HAP-1 (cell line): ENCODE measurements around the gene CAPN5.

Experiments used
- DNase-seq, 2 experiments: peaks; one replicate each; pipeline ENCODE4 v3.0.0-alpha.2; 2016 to 2020; ENCODE audit warnings: low spot score in 2 of 2
- H3K27me3 ChIP-seq: fragments of 250-450 bp; sonication (Bioruptor Pico); 2 replicates; pipeline ENCODE4 v1.5.1; 2020; ENCODE audit warnings: low read depth, mild to moderate bottlenecking, moderate library complexity
- H3K36me3 ChIP-seq: fragments of 250-450 bp; sonication (Bioruptor Pico); replicated peaks from 2 replicates; pipeline ENCODE4 v1.5.1; 2020; ENCODE audit warnings: mild to moderate bottlenecking
- H3K4me1 ChIP-seq: fragments of 250-450 bp; sonication (Bioruptor Pico); 2 replicates; pipeline ENCODE4 v1.5.1; 2020; ENCODE audit warnings: mild to moderate bottlenecking
- H3K4me3 ChIP-seq: fragments of 250-450 bp; sonication (Bioruptor Pico); 2 replicates; pipeline ENCODE4 v1.5.1; 2020; ENCODE audit warnings: mild to moderate bottlenecking, moderate library complexity
- H3K9me3 ChIP-seq: fragments of 250-450 bp; sonication (Bioruptor Pico); 2 replicates; pipeline ENCODE4 v1.5.1; 2020; ENCODE audit warnings: mild to moderate bottlenecking, moderate library complexity
- in situ Hi-C: fragments of 300-500 bp; cut with MboI; formaldehyde crosslinking; loops from 3 replicates; pipeline ENCODE4 v1.14.3; 2020; ENCODE audit warnings: low sequenced_read_pairs, inconsistent platforms, mixed read lengths

The CAPN5 gene

GRCh38 chr11:77121876-77122575 is 55.3 kb downstream of the CAPN5 start:
- no peaks in the 10 kb centered on the region for H3K27me3 ChIP-seq
- H3K9me3 ChIP-seq: no peaks in the 10 kb centered on the region
- H3K4me1 ChIP-seq: no peaks in the 10 kb centered on the region
- no peak overlapping the region for H3K4me3 ChIP-seq
- in situ Hi-C loops: no loop called here
- H3K36me3 ChIP-seq: no peaks in the 10 kb centered on the region
- DNase-seq: no peak

- Histone ChIP-seq H3K36me3 (no peaks in the 10 kb centered on the region), H3K4me1 (peaks cover 4% of the 10 kb centered on the region), H3K27me3 (no peaks in the 10 kb centered on the region), H3K9me3 (no peaks in the 10 kb centered on the region), H3K4me3 (no peak overlapping the region)
- in situ Hi-C loops: no loop called here
- no peak for DNase-seq
Observed at GRCh38 chr11:77122576-77123212, 55.9 kb downstream of the CAPN5 start.

GRCh38 chr11:77123591-77123990 is 56.8 kb downstream of the CAPN5 start:
- in situ Hi-C loops: no loop called here
- Histone ChIP-seq H3K4me3 (no peak overlapping the region), H3K27me3 (no peaks in the 10 kb centered on the region), H3K36me3 (no peaks in the 10 kb centered on the region), H3K4me1 (peaks cover 6% of the 10 kb centered on the region), H3K9me3 (no peaks in the 10 kb centered on the region)
- DNase-seq: no peak

GRCh38 chr11:77124041-77124440 is 57.3 kb downstream of the CAPN5 start:
- no peaks in the 10 kb centered on the region for H3K9me3 ChIP-seq
- H3K4me3 ChIP-seq: no peak overlapping the region
- no peak for DNase-seq
- H3K36me3 ChIP-seq: no peaks in the 10 kb centered on the region
- in situ Hi-C loops: no loop called here
- H3K27me3 ChIP-seq: no peaks in the 10 kb centered on the region
- H3K4me1 ChIP-seq: peaks cover 6% of the 10 kb centered on the region

GRCh38 chr11:77124488-77124887 is 57.7 kb downstream of the CAPN5 start:
- no peak for DNase-seq
- H3K27me3 ChIP-seq: no peaks in the 10 kb centered on the region
- H3K9me3 ChIP-seq: no peaks in the 10 kb centered on the region
- H3K4me1 ChIP-seq: peaks cover 6% of the 10 kb centered on the region
- in situ Hi-C loops: no loop called here
- no peak overlapping the region for H3K4me3 ChIP-seq
- no peaks in the 10 kb centered on the region for H3K36me3 ChIP-seq

- no peak for DNase-seq
- in situ Hi-C loops: no loop called here
- H3K4me1 ChIP-seq: peaks cover 6% of the 10 kb centered on the region
Observed at GRCh38 chr11:77125191-77125590, 58.4 kb downstream of the CAPN5 start.

GRCh38 chr11:77125695-77126094 is 58.9 kb downstream of the CAPN5 start:
- no peak for DNase-seq
- Histone ChIP-seq H3K36me3 (no peaks in the 10 kb centered on the region), H3K27me3 (no peaks in the 10 kb centered on the region), H3K9me3 (no peaks in the 10 kb centered on the region), H3K4me1 (peaks cover 6% of the 10 kb centered on the region), H3K4me3 (no peak overlapping the region)
- in situ Hi-C loops: no loop called here

More at GRCh38 chr11:77125191-77125590, 58.4 kb downstream of the CAPN5 start:
- no peak overlapping the region for H3K4me3 ChIP-seq
- H3K27me3 ChIP-seq: no peaks in the 10 kb centered on the region
- no peaks in the 10 kb centered on the region for H3K36me3 ChIP-seq
- no peaks in the 10 kb centered on the region for H3K9me3 ChIP-seq

- peaks cover 6% of the 10 kb centered on the region for H3K4me1 ChIP-seq
- H3K4me3 ChIP-seq: no peak overlapping the region
- in situ Hi-C loops: no loop called here
- no peaks in the 10 kb centered on the region for H3K27me3 ChIP-seq
- no peaks in the 10 kb centered on the region for H3K9me3 ChIP-seq
- H3K36me3 ChIP-seq: no peaks in the 10 kb centered on the region
- no peak for DNase-seq
Observed at GRCh38 chr11:77126156-77126775, 59.5 kb downstream of the CAPN5 start.

GRCh38 chr11:77126861-77127234 is 60.1 kb downstream of the CAPN5 start:
- Histone ChIP-seq H3K4me3 (peak overlapping the region; percentile 32), H3K27me3 (no peaks in the 10 kb centered on the region), H3K4me1 (peaks cover 6% of the 10 kb centered on the region), H3K36me3 (no peaks in the 10 kb centered on the region), H3K9me3 (no peaks in the 10 kb centered on the region)
- no peak for DNase-seq
- in situ Hi-C loops: no loop called here

- Histone ChIP-seq H3K4me1 (peaks cover 6% of the 10 kb centered on the region), H3K9me3 (no peaks in the 10 kb centered on the region), H3K4me3 (peak overlapping the region; percentile 32), H3K36me3 (no peaks in the 10 kb centered on the region), H3K27me3 (no peaks in the 10 kb centered on the region)
- in situ Hi-C loops: no loop called here
- DNase-seq: peak; percentile 17 to 73
Observed at GRCh38 chr11:77127235-77127911, 60.6 kb downstream of the CAPN5 start.

GRCh38 chr11:77127920-77128691 is 61.3 kb downstream of the CAPN5 start, which contains the start of gene MYO7A:
TSS of gene MYO7A (plus strand) at chr11:77128246. CDS start at chr11:77130635, 2,389 bp downstream.
- Histone ChIP-seq H3K27me3 (no peaks in the 10 kb centered on the region), H3K9me3 (no peaks in the 10 kb centered on the region), H3K4me1 (peaks cover 6% of the 10 kb centered on the region), H3K36me3 (no peaks in the 10 kb centered on the region), H3K4me3 (peak within 1 kb of the TSS; percentile 32)
- in situ Hi-C loops: no loop called here
- DNase-seq: peak; percentile 31 to 77

- H3K4me1 ChIP-seq: peaks cover 6% of the 10 kb centered on the region
- in situ Hi-C loops: no loop called here
Observed at GRCh38 chr11:77129069-77129841, 62.5 kb downstream of the CAPN5 start.

More at GRCh38 chr11:77129069-77129841, 62.5 kb downstream of the CAPN5 start:
- Histone ChIP-seq H3K27me3 (no peaks in the 10 kb centered on the region), H3K4me3 (no peak overlapping the region), H3K9me3 (no peaks in the 10 kb centered on the region), H3K36me3 (no peaks in the 10 kb centered on the region)
- no peak for DNase-seq
